ENCODE measurements around the gene FBXO34. TPM values are rescaled to one million over a fixed set of nuclear protein-coding genes. Genes with fewer than 3 reads are reported as not detected.

FBXO34 gene
- total RNA-seq, 1 experiment from 2014 or later, result 18.8 TPM

DNA sequence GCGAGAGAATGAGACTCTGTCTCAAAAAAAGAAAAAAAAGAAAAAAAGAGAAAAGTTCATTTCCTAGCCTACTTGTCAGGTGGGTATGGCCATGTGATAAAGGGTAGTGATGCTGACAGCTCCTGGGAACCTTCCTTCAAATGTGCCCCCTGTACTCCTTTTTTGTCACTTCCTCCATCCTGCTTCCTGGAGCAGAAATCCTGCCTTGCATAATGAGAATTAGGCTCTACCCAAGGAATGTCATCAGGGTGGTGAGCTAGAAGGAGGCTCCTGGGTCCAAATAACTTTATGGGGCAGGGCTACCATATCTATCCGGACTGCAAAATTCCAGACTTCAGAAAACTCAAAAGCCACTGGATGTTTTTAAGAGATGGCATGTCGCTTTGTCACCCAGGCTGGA is 27.8 kb upstream of the FBXO34 start:
- in situ Hi-C loops (cut with HindIII; ENCODE audit: low pct_unique_long_range_greater_than_20kb, low sequenced_read_pairs) (no loop called here), intact Hi-C loops (cut with micrococcal nuclease; ENCODE audit: unreplicated experiment) (no loop called here)
- ChIA-PET CTCF (no interaction called here), POLR2A (no interaction called here)
- Histone ChIP-seq H3K36me3 (ENCODE audit: control insufficient read depth, insufficient read depth, low read length) (no peaks in the 10 kb centered on the region), H3K9me3 (ENCODE audit: control insufficient read depth, insufficient read depth, low read depth, low read length) (no peaks in the 10 kb centered on the region), H3K4me3 (ENCODE audit: low read depth in 2 of 2, low read length in 2 of 2) (no peak overlapping the region), H3K27me3 (ENCODE audit: control insufficient read depth, insufficient read depth, low read length) (no peaks in the 10 kb centered on the region), H3K27ac (ENCODE audit: low read length) (no peak overlapping the region), H3K4me1 (ENCODE audit: control insufficient read depth, insufficient read depth, low read length) (no peaks in the 10 kb centered on the region)
- no peak for ATAC-seq
- no peak for TF ChIP-seq CTCF (IDR thresholded peaks at IDR 0.05)
- TF ChIP-seq POLR2AphosphoS5 (IDR thresholded peaks at IDR 0.05; ENCODE audit: low read depth, low read length), result no peak
- no peak for TF ChIP-seq TCF7L2 (IDR thresholded peaks at IDR 0.05; ENCODE audit: low read depth, low read length)
- no peak for TF ChIP-seq SIN3A (IDR thresholded peaks at IDR 0.05; ENCODE audit: borderline replicate concordance, insufficient read depth, low read depth, low read length)
- TF ChIP-seq, protein P1, sequence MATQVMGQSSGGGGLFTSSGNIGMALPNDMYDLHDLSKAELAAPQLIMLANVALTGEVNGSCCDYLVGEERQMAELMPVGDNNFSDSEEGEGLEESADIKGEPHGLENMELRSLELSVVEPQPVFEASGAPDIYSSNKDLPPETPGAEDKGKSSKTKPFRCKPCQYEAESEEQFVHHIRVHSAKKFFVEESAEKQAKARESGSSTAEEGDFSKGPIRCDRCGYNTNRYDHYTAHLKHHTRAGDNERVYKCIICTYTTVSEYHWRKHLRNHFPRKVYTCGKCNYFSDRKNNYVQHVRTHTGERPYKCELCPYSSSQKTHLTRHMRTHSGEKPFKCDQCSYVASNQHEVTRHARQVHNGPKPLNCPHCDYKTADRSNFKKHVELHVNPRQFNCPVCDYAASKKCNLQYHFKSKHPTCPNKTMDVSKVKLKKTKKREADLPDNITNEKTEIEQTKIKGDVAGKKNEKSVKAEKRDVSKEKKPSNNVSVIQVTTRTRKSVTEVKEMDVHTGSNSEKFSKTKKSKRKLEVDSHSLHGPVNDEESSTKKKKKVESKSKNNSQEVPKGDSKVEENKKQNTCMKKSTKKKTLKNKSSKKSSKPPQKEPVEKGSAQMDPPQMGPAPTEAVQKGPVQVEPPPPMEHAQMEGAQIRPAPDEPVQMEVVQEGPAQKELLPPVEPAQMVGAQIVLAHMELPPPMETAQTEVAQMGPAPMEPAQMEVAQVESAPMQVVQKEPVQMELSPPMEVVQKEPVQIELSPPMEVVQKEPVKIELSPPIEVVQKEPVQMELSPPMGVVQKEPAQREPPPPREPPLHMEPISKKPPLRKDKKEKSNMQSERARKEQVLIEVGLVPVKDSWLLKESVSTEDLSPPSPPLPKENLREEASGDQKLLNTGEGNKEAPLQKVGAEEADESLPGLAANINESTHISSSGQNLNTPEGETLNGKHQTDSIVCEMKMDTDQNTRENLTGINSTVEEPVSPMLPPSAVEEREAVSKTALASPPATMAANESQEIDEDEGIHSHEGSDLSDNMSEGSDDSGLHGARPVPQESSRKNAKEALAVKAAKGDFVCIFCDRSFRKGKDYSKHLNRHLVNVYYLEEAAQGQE (IDR thresholded peaks at IDR 0.05; ENCODE audit: insufficient read depth in 1 of 2, low read depth in 2 of 2, low read length in 1 of 2), result no peak
- BruUV-seq (replicated peaks), result no TSS peak
- no peak for DNase-seq (ENCODE audit: low read depth, low spot score)

GRCh38 chr14:55243813-55244212 is 27.4 kb upstream of the FBXO34 start:
- ChIA-PET POLR2A (no interaction called here), CTCF (no interaction called here)
- intact Hi-C loops (cut with micrococcal nuclease; ENCODE audit: unreplicated experiment) (no loop called here), in situ Hi-C loops (cut with HindIII; ENCODE audit: low pct_unique_long_range_greater_than_20kb, low sequenced_read_pairs) (no loop called here)
- no TSS peak for BruUV-seq (replicated peaks)
- H3K27ac ChIP-seq (ENCODE audit: low read length), result no peak overlapping the region
- TF ChIP-seq, protein P1 (IDR thresholded peaks at IDR 0.05; ENCODE audit: insufficient read depth in 1 of 2, low read depth in 2 of 2, low read length in 1 of 2), result no peak
- TF ChIP-seq TCF7L2 (IDR thresholded peaks at IDR 0.05; ENCODE audit: low read depth, low read length), result no peak
- no peak for TF ChIP-seq CTCF (IDR thresholded peaks at IDR 0.05)
- no peak for TF ChIP-seq POLR2AphosphoS5 (IDR thresholded peaks at IDR 0.05; ENCODE audit: low read depth, low read length)
- TF ChIP-seq SIN3A (IDR thresholded peaks at IDR 0.05; ENCODE audit: borderline replicate concordance, insufficient read depth, low read depth, low read length), result no peak
- no peaks in the 10 kb centered on the region for H3K36me3 ChIP-seq (ENCODE audit: control insufficient read depth, insufficient read depth, low read length)
- DNase-seq (ENCODE audit: low read depth, low spot score), result no peak
- H3K4me1 ChIP-seq (ENCODE audit: control insufficient read depth, insufficient read depth, low read length), result no peaks in the 10 kb centered on the region
- no peaks in the 10 kb centered on the region for H3K9me3 ChIP-seq (ENCODE audit: control insufficient read depth, insufficient read depth, low read depth, low read length)
- ATAC-seq, result no peak
- no peaks in the 10 kb centered on the region for H3K27me3 ChIP-seq (ENCODE audit: control insufficient read depth, insufficient read depth, low read length)
- H3K4me3 ChIP-seq (ENCODE audit: low read depth in 2 of 2, low read length in 2 of 2), result no peak overlapping the region

All from Panc1 (cell line).